ENCODE measurements around the gene ZNF627. TPM values are rescaled to one million over a fixed set of nuclear protein-coding genes. Genes with fewer than 3 reads are reported as not detected.

Gene ZNF627
- total RNA-seq, result 15.2 and 16.5 TPM in 2 replicates

DNA sequence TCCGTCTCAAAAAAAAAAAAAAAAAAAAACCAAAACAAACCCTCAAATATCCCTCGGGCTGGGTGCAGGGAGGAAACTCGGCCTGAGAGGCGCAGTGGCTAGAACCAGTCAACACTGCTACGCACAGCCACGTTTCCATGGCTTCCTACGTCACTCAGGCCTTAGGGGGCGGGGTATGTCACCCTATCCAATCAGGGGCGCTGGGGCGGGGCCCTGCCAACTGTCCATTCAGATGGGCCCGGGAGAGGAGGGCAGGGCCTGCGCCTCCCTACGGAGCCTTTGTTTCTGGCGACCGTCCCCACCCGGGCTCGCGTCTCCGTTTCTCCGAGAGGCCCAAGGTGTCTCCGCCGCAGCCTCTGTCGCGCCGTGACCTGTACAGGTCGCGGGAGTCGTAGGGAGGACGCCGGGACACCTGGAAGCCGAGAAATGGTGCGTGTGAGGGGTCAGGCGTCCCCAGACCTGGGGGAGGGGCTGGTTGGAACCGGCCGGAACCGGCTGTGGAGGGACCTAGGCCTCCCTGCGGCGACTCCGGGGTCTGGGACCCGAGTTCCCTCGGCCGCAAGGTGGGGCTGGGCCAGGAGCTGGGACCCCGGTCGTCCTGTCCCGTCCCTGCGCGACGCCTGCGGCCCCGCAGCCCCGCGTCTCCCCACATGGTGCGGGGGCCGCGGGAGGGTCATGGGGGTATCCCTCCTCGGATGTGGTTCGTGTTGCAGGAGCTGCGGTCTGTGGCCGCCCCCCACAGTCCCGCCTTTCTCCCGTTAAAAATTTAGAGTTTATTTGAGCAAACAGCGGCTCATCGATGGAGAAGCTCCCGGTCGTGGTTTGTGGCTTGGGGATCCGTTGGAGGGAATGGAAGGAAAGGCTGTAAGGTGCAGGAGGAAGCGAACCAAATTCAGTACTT, at the start of gene ZNF627:
Gene ZNF627, plus strand, starts transcription at position 282 of the 901 bp plus-strand sequence. Its CDS starts 145 bp downstream, at position 427.

DNA sequence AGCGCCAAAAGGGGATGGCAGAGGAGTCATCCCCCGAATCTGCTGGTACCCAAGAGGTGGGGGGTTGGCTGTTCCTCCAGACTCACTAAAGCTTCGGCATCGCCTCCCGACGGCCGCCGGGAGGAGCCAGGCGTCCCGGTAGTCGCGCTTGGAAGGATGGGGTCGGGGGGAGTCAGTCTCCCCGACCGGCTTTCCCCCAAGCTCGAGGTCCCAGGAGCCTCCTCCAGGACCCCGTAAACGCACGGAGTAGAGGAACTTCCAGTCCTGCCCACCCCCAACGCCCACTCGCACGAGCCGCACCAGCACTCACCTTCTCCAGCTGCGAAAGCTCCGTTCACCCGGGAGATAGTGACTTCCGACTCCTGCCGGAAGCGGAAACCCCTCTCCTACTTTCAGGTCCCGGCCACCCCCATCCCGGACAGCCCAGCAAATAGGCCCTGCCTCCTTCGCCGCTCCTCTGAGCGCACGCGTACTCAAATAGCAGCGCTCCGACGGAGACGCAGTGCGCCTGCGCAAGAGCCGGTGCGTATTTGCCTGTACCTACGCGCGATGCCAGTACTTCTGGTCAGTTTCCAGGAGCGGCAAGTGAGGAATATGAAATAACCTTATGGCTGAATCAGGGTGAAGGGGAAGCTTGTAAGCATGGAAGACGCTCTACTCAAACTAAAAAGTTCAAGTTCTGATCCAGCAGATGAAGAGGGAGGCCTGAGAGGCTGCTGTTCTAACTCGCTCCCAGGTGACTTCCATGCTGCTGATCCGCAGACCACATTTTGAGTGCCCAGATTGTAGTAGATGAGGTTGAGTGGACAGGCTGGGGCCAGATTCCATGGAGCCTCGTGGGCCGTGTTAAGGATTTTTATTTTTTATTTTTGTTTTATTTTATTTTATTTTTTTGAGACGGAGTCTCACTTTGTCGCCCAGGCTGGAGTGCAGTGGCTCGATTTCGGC, 38.1 kb upstream of the ZNF627 start, which contains the start of gene ELOF1:
Gene ELOF1, minus strand, starts transcription at position 350 of the 948 bp plus-strand sequence. CDS start 4,883 bp downstream, outside the sequence.

DNA sequence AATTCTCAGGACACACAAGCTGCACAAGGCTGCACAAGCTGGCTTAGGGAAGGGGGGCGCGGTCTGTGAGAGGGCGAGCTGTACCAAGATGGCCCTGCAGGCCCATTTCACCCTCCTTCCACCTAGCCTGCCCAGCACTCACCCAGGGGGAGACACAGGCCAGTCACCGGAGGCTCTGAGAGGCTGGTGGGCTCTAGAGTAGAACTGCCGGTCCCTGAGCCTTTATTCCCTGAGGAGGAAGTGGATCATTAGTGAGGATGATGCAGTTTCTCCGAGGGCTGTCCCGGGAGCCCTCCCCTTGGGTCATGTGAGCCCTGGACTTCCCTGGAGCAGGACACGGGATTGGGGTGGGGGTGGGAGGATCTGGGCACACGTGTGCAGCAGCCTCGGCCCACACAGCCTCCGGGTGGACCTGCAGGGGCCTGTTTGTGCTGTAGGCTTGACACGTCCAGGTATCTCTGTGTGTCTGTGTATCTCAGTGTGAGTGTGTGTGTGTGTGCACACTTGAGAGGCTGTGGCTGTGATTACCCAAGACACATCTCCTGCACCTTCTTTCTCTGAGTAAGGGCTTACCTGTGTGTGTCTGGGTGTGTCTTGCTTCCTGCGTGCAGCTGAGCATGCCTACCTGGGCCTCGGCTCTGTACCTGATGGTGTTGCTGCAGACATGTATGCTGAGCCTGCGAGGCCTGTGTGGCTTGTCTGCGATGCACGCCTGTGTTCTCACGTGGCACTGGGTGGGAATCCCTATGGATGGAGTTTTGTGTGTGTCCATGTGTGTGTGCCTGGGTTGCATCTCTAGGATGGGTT, 19.6 kb upstream of the ZNF627 start, which contains the start of gene ACP5:
Gene ACP5, minus strand, starts transcription at position 195 of the 807 bp plus-strand sequence. CDS start 328 bp downstream, outside the sequence.

Other genes starting within 250 kb of the ZNF627 start
- gene PLPPR2, start 242.1 kb upstream of the ZNF627 start, total RNA-seq, result 31.2 and 34.9 TPM in 2 replicates
- gene SWSAP1, start 222.8 kb upstream of the ZNF627 start, total RNA-seq, result 0.50 and 0.65 TPM in 2 replicates
- 12.6 and 12.7 TPM in 2 replicates for gene EPOR, start 213.2 kb upstream of the ZNF627 start, total RNA-seq
- 4.8 and 6.4 TPM in 2 replicates for gene RGL3, start 178.2 kb upstream of the ZNF627 start, total RNA-seq
- 0.23 and 0.26 TPM in 2 replicates for gene ODAD3, start 162.4 kb upstream of the ZNF627 start, total RNA-seq
- gene PRKCSH, start 161.8 kb upstream of the ZNF627 start, total RNA-seq, result 443 and 455 TPM in 2 replicates
- gene ELAVL3, start 116.4 kb upstream of the ZNF627 start, total RNA-seq, result not detected in 2 replicates
- gene ZNF653, start 91.6 kb upstream of the ZNF627 start, total RNA-seq, result 5.2 and 6.1 TPM in 2 replicates
- 26.6 and 26.8 TPM in 2 replicates for gene ECSIT, start 68.3 kb upstream of the ZNF627 start, total RNA-seq
- gene CNN1, start 58.6 kb upstream of the ZNF627 start, total RNA-seq, result 25.2 and 31.1 TPM in 2 replicates
- 27.5 and 28.2 TPM in 2 replicates for gene ELOF1, start 38.3 kb upstream of the ZNF627 start, total RNA-seq
- 2.4 TPM in 2 replicates for gene ACP5, start 19.8 kb upstream of the ZNF627 start, total RNA-seq
- gene ZNF823, start 141.5 kb downstream of the ZNF627 start, total RNA-seq, result 3.6 and 3.9 TPM in 2 replicates
- 10.7 and 12.3 TPM in 2 replicates for gene ZNF441, start 169.5 kb downstream of the ZNF627 start, total RNA-seq
- 3.0 and 4.4 TPM in 2 replicates for gene ZNF491, start 201.0 kb downstream of the ZNF627 start, total RNA-seq
- 7.7 and 8.7 TPM in 2 replicates for gene ZNF440, start 216.8 kb downstream of the ZNF627 start, total RNA-seq

All from smooth muscle cell of the pulmonary artery (primary cell).